Measurements from ENCODE around the gene SRGN. TPM values are rescaled to one million over a fixed set of nuclear protein-coding genes. Genes with fewer than 3 reads are reported as not detected.

SRGN gene
- total and polyA plus RNA-seq, 2 of the 13 experiments (the other 11 are each of a cell fraction or from before 2014, with no cell fraction given), result 0.09 TPM; not detected in 1

DNA sequence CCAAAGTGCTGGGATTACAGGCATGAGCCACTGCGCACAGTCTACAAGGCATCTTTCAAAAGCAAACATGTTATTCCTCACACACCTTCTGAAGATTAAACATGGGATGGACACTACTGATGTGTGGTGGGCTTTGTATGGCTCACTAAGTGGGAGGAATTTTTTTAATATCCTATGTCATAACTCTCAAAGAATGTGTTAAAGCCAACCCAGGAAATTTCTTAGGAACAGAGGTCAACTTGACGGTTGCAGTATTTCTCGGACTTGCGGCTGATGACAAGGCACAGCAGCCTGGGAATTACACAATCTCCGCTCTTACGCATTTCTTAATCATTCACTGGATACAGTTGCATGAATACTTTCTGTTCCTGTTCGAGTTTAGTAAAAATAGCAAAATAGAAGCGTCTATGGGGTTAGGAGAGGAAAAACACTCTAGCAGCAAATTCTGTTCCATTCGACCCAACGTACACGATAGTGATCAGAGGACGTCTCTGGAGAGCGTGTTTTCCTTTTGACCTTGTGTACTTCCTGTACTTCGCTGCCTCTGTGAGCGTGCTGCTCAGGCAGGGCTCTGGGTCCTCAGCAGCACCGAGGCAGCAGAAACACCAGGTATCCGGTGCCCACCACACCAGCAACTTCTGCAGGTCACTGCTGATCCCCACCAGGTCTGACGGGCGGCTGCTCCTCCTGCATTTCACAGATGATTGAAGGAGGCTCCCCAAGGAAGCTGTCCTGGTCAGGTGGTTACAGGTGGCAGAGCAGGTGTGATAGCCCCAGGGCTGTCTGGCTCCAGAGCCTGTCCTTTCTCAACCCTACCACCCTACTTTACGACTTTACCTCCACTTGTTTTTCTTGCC, 26.4 kb upstream of the SRGN start (continued):
- 0 out of 2 replicates have a peak, but pooled peaks have one; percentile 10 for TF ChIP-seq ZNF574 (CRISPR knock-in tag; IDR thresholded peaks at IDR 0.05)
- TF ChIP-seq ZNF777 (CRISPR knock-in tag; IDR thresholded peaks at IDR 0.05), result no peak
- peak; percentile 66; the same call in 1 of the 2 replicates for TF ChIP-seq ZNF792 (CRISPR knock-in tag; IDR thresholded peaks at IDR 0.05)
- TF ChIP-seq ZBTB20 (CRISPR knock-in tag; IDR thresholded peaks at IDR 0.05; ENCODE audit: borderline replicate concordance, low read depth), result no peak
- TF ChIP-seq, protein P1, sequence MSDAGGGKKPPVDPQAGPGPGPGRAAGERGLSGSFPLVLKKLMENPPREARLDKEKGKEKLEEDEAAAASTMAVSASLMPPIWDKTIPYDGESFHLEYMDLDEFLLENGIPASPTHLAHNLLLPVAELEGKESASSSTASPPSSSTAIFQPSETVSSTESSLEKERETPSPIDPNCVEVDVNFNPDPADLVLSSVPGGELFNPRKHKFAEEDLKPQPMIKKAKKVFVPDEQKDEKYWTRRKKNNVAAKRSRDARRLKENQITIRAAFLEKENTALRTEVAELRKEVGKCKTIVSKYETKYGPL (CRISPR knock-in tag; IDR thresholded peaks at IDR 0.05), result peak; percentile 50; the same call in 1 of the 2 replicates
- TF ChIP-seq CAMTA2 (CRISPR knock-in tag; IDR thresholded peaks at IDR 0.05; ENCODE audit: borderline replicate concordance), result no peak
- TF ChIP-seq ZNF572 (CRISPR knock-in tag; IDR thresholded peaks at IDR 0.05), result no peak
- TF ChIP-seq TGIF2 (CRISPR knock-in tag; IDR thresholded peaks at IDR 0.05), result no peak
- TF ChIP-seq MIXL1 (CRISPR knock-in tag; IDR thresholded peaks at IDR 0.05), result no peak
- TF ChIP-seq, protein P2, sequence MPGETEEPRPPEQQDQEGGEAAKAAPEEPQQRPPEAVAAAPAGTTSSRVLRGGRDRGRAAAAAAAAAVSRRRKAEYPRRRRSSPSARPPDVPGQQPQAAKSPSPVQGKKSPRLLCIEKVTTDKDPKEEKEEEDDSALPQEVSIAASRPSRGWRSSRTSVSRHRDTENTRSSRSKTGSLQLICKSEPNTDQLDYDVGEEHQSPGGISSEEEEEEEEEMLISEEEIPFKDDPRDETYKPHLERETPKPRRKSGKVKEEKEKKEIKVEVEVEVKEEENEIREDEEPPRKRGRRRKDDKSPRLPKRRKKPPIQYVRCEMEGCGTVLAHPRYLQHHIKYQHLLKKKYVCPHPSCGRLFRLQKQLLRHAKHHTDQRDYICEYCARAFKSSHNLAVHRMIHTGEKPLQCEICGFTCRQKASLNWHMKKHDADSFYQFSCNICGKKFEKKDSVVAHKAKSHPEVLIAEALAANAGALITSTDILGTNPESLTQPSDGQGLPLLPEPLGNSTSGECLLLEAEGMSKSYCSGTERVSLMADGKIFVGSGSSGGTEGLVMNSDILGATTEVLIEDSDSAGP (CRISPR knock-in tag; IDR thresholded peaks at IDR 0.05; ENCODE audit: borderline replicate concordance), result no peak; the same call in 1 of the 2 replicates
- no peak for TF ChIP-seq ZNF746 (CRISPR knock-in tag; IDR thresholded peaks at IDR 0.05)
- peak; percentile 51; the same call in 1 of the 2 replicates for TF ChIP-seq ZNF275 (CRISPR knock-in tag; IDR thresholded peaks at IDR 0.05; ENCODE audit: borderline replicate concordance)
- TF ChIP-seq NKX3-1 (CRISPR knock-in tag; IDR thresholded peaks at IDR 0.05), result no peak
- TF ChIP-seq, protein P3, sequence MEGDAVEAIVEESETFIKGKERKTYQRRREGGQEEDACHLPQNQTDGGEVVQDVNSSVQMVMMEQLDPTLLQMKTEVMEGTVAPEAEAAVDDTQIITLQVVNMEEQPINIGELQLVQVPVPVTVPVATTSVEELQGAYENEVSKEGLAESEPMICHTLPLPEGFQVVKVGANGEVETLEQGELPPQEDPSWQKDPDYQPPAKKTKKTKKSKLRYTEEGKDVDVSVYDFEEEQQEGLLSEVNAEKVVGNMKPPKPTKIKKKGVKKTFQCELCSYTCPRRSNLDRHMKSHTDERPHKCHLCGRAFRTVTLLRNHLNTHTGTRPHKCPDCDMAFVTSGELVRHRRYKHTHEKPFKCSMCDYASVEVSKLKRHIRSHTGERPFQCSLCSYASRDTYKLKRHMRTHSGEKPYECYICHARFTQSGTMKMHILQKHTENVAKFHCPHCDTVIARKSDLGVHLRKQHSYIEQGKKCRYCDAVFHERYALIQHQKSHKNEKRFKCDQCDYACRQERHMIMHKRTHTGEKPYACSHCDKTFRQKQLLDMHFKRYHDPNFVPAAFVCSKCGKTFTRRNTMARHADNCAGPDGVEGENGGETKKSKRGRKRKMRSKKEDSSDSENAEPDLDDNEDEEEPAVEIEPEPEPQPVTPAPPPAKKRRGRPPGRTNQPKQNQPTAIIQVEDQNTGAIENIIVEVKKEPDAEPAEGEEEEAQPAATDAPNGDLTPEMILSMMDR (CRISPR knock-in tag; IDR thresholded peaks at IDR 0.05), result no peak
- TF ChIP-seq, protein P4, sequence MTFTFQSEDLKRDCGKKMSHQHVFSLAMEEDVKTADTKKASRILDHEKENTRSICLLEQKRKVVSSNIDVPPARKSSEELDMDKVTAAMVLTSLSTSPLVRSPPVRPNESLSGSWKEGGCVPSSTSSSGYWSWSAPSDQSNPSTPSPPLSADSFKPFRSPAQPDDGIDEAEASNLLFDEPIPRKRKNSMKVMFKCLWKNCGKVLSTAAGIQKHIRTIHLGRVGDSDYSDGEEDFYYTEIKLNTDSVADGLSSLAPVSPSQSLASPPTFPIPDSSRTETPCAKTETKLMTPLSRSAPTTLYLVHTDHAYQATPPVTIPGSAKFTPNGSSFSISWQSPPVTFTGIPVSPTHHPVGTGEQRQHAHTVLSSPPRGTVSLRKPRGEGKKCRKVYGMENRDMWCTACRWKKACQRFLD (CRISPR knock-in tag; IDR thresholded peaks at IDR 0.05; ENCODE audit: borderline replicate concordance), result no peak
- no peak for TF ChIP-seq ZNF557 (CRISPR knock-in tag; IDR thresholded peaks at IDR 0.05)
- TF ChIP-seq GABPA (IDR thresholded peaks at IDR 0.05; ENCODE audit: low read depth, low read length), result no peak
- TF ChIP-seq GABPA (CRISPR knock-in tag; IDR thresholded peaks at IDR 0.05; ENCODE audit: low read depth), result peak; percentile 41; the same call in 1 of the 2 replicates
